Right lobe of liver (tissue), 4 donors: ENCODE data around the gene STON2.

Source experiments
- POLR2A ChIP-seq: fragments of 450-650 bp; IDR thresholded peaks from one replicate; pipeline ENCODE4 v1.6.1; 2017; ENCODE audit warnings: antibody characterized with exemption, mild to moderate bottlenecking
- TF ChIP-seq, protein P1 (sequence below), 4 donors: fragments of 200-600 bp in 3 of 4; fragments of 450-650 bp in 1 of 4; IDR thresholded peaks; one replicate each; pipeline versions ENCODE4 v1.5.1 to v1.8.0; 2016 to 2022; ENCODE audit warnings: antibody characterized with exemption in 4 of 4, mild to moderate bottlenecking in 2 of 4
- donor health status: DM: no; HTN: no; CAD: no.
- donor health status: DM: no; HTN: no; CAD: no.
- donor health status: DM: no; HTN: yes; CAD: no.

- TF ChIP-seq, protein P1, sequence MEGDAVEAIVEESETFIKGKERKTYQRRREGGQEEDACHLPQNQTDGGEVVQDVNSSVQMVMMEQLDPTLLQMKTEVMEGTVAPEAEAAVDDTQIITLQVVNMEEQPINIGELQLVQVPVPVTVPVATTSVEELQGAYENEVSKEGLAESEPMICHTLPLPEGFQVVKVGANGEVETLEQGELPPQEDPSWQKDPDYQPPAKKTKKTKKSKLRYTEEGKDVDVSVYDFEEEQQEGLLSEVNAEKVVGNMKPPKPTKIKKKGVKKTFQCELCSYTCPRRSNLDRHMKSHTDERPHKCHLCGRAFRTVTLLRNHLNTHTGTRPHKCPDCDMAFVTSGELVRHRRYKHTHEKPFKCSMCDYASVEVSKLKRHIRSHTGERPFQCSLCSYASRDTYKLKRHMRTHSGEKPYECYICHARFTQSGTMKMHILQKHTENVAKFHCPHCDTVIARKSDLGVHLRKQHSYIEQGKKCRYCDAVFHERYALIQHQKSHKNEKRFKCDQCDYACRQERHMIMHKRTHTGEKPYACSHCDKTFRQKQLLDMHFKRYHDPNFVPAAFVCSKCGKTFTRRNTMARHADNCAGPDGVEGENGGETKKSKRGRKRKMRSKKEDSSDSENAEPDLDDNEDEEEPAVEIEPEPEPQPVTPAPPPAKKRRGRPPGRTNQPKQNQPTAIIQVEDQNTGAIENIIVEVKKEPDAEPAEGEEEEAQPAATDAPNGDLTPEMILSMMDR (IDR thresholded peaks at IDR 0.05), result no peak
- no peak for TF ChIP-seq POLR2A
These were observed 33.3 kb upstream of the STON2 start for GRCh38 chr14:81433378-81433777.
